D341Med (cell line): ENCODE results near the gene PRKAB2.
"Not testable (repeated sequence)": the region's sequence is repeated elsewhere in the genome, so short reads cannot be mapped to it uniquely, and the experiment has no call there.

Source experiments
- DNase-seq: peaks from one replicate; pipeline ENCODE4 v3.0.0; 2012; ENCODE audit warnings: low spot score

PRKAB2 gene

DNA sequence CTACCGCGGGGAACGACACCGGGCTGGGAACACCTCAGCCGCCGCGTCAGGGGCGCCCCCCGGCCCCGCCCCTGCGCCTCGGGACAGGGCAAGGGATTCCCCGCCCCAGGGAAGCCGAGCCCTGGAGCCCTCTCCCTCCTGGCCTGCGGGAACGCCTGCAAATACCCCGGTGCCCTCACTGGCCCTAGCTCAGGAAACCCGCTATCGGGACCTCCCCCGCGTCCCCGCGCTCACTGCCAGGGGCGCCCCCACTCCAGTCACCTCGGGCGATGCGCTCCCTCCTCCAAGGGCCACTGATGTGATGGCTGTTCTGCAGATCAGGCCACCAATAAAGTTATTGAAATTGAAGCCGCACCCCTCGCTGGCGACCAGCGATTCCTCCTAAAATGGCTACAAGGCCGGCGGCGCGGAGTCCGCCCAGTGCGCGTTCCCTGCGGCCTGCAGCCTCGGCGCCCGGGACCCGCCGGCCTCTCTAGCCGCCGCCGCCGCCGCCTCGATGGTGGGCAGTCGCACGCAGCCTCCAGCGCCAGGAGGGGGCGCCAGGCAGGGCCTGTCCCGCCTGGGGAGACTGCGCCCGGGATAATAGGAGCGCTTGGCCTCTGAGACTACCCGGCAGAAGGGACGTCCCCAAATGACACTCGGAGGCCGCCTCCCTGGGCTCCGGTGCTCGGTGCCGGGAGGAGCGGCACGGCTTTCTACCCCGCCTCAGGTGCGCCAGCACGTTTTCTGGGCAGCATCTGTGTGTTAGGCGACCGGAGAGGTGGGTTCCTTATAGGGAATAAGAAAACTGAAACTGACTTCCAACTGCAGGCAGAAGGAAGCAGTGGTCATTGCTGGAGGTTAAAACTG is at the start of gene PRKAB2:
Gene PRKAB2, minus strand, starts transcription at position 303 of the 849 bp plus-strand sequence. CDS start 326 bp downstream, outside the sequence.
- peak; percentile 98 for DNase-seq

GRCh38 chr1:147218606-147219005 is 46.3 kb upstream of the PRKAB2 start:
- no peak for DNase-seq

GRCh38 chr1:147217141-147217540 is 44.9 kb upstream of the PRKAB2 start:
- no peak for DNase-seq

- no peak for DNase-seq
Measured at GRCh38 chr1:147216124-147216523, 43.9 kb upstream of the PRKAB2 start.

- no peak for DNase-seq
Measured at GRCh38 chr1:147215540-147215916, 43.3 kb upstream of the PRKAB2 start.

DNA sequence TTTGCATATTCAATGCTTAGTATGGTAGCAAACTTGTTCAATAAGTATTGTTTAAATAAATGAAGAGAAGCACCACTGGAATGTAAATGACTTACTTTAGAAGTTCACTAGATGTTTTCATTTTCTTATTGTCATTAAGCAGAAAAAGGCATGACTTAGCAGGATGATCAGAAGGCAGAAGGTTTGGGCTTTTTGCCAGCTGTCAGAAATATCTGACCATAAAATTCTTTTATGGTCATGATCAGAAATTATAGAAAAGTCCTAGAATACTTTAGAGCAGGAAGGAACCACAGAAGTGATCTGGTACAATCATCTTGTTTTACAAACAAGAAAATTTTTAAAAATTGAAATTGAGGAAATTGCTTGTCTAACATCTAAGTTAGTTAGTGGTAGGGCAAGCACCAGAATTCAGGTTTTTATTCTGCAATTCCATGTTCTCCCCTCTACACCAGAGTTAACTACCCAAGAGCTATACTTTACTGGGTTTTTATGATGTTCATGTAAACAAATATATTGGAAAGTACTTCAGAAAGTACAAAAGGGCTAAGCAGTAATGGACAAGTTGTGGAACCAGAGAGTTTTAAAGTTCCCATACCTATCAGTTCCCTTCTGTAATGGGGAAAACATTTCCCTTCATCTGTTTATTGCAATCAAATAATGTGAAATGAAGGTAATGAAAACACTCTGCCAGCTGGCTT is 42.7 kb upstream of the PRKAB2 start:
- no peak for DNase-seq

GRCh38 chr1:147214325-147214724 is 42.1 kb upstream of the PRKAB2 start:
- no peak for DNase-seq

DNA sequence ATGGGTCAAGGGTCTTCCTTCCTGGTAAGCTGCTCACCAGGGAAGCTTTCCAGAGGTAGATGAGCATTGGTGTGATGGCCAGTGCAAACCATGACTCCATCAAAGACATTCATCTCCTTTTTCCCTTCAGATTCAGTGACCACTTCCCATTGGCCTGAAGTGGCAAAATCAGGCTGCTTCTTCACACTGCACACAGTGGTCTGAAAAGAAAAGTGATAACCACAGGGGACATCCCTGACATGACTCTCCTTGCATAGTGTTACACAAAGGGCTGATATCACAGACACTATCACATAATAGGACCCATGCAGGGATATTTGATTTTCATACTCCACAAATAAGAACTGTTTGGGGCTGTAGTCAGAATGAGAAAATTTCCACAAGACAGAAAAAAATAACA is 41.0 kb upstream of the PRKAB2 start:
- no peak for DNase-seq

- no peak for DNase-seq
Measured at GRCh38 chr1:147211577-147211976, 39.3 kb upstream of the PRKAB2 start.

DNA sequence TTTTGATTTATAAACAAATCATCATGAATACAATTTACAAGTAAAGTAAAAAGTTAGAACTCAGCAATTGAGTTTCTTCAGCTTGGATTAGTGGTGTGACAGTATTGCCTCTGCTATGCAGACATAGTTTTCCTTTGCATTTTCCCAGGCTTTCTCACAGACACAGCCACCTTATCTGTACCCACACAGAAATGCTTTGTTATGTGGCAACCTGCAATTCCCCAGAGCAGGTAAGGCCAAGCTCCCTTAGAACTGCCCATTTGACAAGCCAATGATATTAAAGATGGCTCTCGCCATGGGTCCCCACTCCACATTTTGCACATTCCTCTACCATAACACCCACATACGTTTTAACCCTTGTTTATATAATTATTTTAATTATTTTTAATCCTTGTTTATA is 38.7 kb upstream of the PRKAB2 start:
- no peak for DNase-seq

DNA sequence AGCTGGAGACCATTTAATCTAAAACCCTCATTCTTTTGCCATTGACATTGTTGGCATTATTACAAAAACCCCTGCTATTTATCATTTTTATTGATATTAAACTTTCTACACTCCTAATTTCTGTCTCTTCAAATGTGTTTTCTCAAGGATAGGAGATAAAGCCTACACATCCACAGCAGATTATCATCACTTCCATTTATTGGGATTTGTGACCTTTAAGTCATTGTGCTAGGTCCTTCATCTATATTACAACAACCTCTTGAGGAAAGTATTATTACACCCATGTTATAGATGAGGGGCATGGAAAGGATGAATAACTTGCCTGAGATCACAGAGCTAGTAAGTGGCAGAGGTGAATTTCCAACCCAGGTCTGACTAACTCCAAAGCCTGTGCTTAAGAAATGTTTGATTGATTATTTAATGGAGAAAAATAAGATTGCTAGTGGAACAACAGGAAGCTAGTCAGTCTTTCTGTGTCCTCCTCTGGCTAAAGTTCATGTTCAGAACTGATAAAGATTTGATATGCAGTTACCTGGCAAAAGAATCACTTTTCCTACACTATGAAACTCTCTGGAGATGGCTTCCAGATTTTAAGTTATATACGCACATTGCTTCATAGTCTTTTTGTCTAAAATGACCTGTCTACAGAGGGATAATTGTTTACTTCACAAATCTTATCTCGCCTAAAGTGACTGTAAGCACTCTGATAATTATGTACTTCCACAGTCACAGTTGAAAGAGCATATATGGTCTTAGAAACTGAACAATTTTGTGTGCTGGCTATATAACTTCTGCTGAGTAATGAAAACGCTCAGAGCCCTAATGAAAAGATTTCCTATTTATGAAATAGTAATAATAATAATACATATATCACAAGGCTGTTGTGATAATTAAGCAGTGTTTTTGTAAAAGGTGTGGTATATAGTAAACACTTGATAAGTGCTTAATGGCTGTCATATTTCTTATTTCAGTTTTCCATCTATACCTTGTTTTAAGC is 37.9 kb upstream of the PRKAB2 start:
- no peak for DNase-seq

GRCh38 chr1:147208619-147209018 is 36.3 kb upstream of the PRKAB2 start:
- no peak for DNase-seq

DNA sequence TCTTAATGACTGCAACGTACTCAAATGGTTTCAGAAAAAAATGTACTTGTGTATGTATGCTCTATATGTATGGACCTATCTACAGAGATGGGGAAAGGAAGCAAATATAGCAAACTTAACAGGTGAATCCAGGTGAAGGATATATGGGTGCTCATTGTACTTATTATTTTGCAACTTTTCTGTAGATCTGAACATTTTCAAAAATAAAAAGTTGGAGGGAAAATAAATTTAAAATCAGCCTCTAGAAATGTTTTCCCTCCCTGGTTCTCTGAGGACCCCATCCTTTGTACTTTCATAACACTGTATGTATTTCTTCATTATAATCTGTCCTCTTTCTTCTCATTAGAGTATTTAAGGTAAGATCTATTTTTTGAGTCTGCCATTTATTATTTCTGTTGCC is 34.9 kb upstream of the PRKAB2 start:
- no peak for DNase-seq

DNA sequence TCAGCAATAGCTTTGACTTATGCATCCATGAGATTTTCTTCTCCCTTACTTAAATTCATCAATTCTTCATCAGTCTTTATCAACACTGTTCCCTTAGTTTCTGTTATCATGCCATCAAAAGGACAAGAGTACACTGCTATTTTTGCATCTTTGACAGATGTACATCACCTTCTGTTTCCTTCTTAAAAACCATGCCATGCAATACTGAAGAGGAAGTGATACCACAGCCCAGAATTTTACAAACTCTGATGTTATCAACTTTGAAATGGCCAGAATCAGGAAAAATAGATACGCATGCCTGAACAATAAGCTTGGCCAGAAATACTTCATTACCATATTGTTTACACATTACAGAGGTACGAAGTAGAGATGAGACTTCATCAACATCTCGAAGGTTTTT is 31.8 kb upstream of the PRKAB2 start:
- no peak for DNase-seq

- DNase-seq, result no peak
Measured at GRCh38 chr1:147202576-147202975, 30.3 kb upstream of the PRKAB2 start.

DNA sequence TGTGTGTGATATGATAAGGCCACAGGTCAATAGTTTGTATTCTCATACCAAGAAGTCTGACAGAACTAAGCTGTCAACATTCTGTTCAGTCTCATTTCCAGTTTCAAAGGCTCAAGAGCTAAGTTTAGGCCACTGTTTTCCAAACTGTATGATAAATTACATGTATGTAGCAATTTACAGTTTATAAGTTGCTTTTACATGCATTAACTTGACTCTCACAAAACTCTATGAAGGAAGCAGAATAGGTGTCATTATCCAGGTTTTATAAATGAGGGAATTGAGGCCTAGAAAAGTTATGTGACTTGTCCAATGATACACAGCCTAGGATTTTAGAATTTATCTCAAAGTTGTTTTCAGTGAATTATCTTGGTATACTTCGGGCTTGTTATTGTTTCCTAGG is 29.5 kb upstream of the PRKAB2 start:
- DNase-seq, result no peak

- no peak for DNase-seq
Measured at GRCh38 chr1:147201276-147201675, 29.0 kb upstream of the PRKAB2 start.

GRCh38 chr1:147197324-147197723 is 25.1 kb upstream of the PRKAB2 start:
- not testable (repeated sequence) for DNase-seq

DNA sequence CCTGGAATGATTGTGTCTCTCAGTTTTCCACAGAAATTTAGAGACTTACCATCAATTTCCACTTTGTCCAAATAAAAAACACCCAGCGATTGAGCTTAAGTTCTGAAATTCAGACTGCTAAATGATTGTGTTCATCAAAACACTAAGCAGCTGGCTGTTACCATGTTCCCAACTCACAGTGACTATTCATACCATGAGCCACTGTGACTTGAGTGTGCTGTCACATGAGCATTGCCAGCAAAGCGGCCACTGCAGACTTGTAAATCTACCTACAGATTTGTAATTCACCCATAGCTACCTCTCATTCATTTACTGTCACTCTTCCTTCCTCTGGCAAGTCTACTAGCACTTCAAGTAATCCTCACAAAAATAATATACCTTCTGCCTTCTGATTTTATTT is 17.2 kb upstream of the PRKAB2 start:
- no peak for DNase-seq

GRCh38 chr1:147185432-147185831 is 13.2 kb upstream of the PRKAB2 start:
- DNase-seq, result no peak

DNA sequence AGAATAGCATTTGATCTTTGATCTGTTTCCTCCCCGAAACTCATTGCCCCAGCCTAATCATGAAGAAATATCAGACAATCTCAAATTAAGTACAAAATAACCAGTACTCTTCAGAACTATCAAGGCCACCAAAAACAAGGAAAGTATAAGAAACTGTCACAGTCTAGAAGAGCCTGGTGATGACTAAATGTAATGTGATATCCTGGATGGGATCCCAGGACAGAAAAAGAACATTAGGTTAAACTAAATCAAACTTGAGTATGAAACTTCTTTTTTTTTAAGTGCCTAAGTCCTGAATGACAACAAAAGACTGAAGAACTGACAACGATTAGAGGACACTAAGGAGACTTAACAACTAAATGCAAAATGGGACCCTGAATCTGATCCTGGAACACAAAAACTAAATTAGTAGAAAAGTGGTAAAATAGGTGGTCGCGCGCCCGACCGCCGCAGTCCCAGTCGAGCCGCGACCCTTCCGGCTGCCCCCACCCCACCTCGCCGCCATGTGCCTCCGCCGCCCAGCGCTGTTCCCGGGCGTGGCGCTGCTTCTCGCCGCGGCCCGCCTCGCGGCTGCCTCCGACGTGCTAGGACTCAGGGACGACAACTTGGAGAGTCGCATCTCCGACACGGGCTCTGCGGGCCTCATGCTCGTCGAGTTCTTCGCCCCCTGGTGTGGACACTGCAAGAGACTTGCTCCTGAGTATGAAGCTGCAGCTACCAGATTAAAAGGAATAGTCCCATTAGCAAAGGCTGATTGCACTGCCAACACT is 5.5 kb upstream of the PRKAB2 start:
- peak; percentile 24 for DNase-seq
